Measurements from ENCODE around the gene SLC23A1. TPM values are rescaled to one million over a fixed set of nuclear protein-coding genes. Genes with fewer than 3 reads are reported as not detected.

Gene SLC23A1
- total RNA-seq, 1 donor from 2014 or later = not detected

DNA sequence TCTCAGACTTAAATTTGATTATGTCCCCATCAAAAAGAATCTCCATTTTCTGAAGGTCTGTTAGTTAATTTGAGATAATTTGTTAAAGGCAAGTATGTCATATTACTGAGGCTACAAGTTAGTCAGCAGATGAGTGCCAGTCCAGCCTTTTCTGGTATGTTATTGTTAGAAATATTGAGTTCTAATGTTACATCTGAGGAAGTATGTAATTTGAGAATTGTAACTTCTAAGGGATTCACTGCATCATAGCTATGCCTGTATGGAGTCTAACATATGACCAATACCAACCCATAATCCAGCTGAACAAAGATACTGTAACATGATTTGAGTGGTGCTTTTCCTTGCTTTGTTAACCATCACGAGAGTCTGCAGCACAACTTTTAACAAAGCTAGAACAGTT, 13.9 kb downstream of the SLC23A1 start:
- no peak for DNase-seq (ENCODE audit: low read depth, low spot score)
- no peaks in the 10 kb centered on the region for H3K27me3 Mint-ChIP-seq (ENCODE audit: low read depth)
- TF ChIP-seq, protein P1, sequence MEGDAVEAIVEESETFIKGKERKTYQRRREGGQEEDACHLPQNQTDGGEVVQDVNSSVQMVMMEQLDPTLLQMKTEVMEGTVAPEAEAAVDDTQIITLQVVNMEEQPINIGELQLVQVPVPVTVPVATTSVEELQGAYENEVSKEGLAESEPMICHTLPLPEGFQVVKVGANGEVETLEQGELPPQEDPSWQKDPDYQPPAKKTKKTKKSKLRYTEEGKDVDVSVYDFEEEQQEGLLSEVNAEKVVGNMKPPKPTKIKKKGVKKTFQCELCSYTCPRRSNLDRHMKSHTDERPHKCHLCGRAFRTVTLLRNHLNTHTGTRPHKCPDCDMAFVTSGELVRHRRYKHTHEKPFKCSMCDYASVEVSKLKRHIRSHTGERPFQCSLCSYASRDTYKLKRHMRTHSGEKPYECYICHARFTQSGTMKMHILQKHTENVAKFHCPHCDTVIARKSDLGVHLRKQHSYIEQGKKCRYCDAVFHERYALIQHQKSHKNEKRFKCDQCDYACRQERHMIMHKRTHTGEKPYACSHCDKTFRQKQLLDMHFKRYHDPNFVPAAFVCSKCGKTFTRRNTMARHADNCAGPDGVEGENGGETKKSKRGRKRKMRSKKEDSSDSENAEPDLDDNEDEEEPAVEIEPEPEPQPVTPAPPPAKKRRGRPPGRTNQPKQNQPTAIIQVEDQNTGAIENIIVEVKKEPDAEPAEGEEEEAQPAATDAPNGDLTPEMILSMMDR (conservative IDR thresholded peaks at IDR 0.05) = no peak
- H3K4me1 Mint-ChIP-seq = no peaks in the 10 kb centered on the region
- H3K36me3 Mint-ChIP-seq (ENCODE audit: low read depth) = peaks cover 9% of the 10 kb centered on the region
- H3K9me3 Mint-ChIP-seq = no peaks in the 10 kb centered on the region
- no peak overlapping the region for H3K27ac Mint-ChIP-seq (ENCODE audit: unreplicated experiment)
- H3K4me3 Mint-ChIP-seq = no peak overlapping the region

DNA sequence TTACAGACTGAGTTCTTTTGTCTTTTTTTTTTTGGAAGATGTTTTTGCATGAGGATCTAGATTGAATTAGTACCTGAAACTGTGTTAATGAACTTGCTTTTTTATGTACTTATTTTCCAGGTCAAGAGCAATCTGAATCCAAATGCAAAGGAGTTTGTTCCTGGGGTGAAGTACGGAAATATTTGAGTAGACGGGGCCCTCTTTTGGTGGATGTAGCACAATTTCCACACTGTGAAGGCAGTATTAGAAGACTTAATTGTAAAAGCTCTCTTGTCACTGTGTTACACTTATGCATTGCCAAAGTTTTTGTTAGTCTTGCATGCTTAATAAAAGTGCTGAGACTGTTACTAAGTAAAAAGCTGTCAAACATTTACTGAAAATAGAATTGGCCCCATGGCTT, 14.5 kb downstream of the SLC23A1 start:
- no peak overlapping the region for H3K4me3 Mint-ChIP-seq
- no peaks in the 10 kb centered on the region for H3K27me3 Mint-ChIP-seq (ENCODE audit: low read depth)
- no peaks in the 10 kb centered on the region for H3K9me3 Mint-ChIP-seq
- DNase-seq (ENCODE audit: low read depth, low spot score) = no peak
- H3K4me1 Mint-ChIP-seq = no peaks in the 10 kb centered on the region
- peaks cover 5% of the 10 kb centered on the region for H3K36me3 Mint-ChIP-seq (ENCODE audit: low read depth)
- TF ChIP-seq, protein P1 (conservative IDR thresholded peaks at IDR 0.05) = no peak
- H3K27ac Mint-ChIP-seq (ENCODE audit: unreplicated experiment) = no peak overlapping the region

DNA sequence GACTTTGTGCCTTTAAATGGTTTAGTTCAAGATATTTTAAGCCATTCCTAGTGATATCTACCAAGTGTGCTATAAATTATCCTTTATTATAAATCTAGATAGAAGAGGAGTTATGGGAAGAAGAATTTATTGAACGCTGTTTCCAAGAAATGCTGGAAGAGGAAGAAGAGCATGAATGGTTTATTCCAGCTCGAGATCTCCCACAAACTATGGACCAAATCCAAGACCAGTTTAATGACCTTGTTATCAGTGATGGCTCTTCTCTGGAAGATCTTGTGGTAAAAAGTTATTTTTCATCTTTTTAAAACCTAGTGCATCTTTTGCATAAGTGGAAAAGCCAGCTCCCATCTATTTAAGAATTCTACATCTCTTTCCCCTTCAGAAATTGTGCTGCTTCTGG, 18.6 kb downstream of the SLC23A1 start:
- no peak for DNase-seq (ENCODE audit: low read depth, low spot score)
- peaks cover 2% of the 10 kb centered on the region for H3K36me3 Mint-ChIP-seq (ENCODE audit: low read depth)
- H3K27ac Mint-ChIP-seq (ENCODE audit: unreplicated experiment) = no peak overlapping the region

DNA sequence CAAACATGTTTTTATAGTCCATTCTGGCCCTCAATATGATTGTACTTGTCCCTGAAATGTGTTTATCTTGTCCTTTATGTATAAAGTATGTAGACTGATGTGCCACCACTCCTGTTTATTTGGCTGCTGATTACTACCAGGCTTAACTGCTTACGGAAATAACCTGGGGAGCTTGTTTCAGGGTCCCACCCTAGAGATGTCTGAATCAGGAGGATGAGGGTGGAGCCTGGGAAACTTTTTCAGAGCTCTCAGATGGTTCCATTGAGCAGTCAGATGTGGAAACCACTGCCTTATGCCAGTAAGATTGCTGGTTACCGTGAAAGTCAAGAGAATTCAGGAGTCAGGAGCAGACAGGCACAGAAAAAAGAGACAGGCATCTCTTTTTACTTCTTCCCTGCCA, 19.2 kb downstream of the SLC23A1 start:
- H3K36me3 Mint-ChIP-seq (ENCODE audit: low read depth) = peaks cover 2% of the 10 kb centered on the region
- no peak overlapping the region for H3K4me3 Mint-ChIP-seq
- no peaks in the 10 kb centered on the region for H3K27me3 Mint-ChIP-seq (ENCODE audit: low read depth)
- no peak overlapping the region for H3K27ac Mint-ChIP-seq (ENCODE audit: unreplicated experiment)
- TF ChIP-seq, protein P1 (conservative IDR thresholded peaks at IDR 0.05) = no peak
- DNase-seq (ENCODE audit: low read depth, low spot score) = no peak
- no peaks in the 10 kb centered on the region for H3K9me3 Mint-ChIP-seq
- no peaks in the 10 kb centered on the region for H3K4me1 Mint-ChIP-seq

More for the DNA sequence above, 18.6 kb downstream of the SLC23A1 start:
- H3K4me1 Mint-ChIP-seq = no peaks in the 10 kb centered on the region
- H3K9me3 Mint-ChIP-seq = no peaks in the 10 kb centered on the region
- TF ChIP-seq, protein P1 (conservative IDR thresholded peaks at IDR 0.05) = no peak
- H3K4me3 Mint-ChIP-seq = no peak overlapping the region
- no peaks in the 10 kb centered on the region for H3K27me3 Mint-ChIP-seq (ENCODE audit: low read depth)

DNA sequence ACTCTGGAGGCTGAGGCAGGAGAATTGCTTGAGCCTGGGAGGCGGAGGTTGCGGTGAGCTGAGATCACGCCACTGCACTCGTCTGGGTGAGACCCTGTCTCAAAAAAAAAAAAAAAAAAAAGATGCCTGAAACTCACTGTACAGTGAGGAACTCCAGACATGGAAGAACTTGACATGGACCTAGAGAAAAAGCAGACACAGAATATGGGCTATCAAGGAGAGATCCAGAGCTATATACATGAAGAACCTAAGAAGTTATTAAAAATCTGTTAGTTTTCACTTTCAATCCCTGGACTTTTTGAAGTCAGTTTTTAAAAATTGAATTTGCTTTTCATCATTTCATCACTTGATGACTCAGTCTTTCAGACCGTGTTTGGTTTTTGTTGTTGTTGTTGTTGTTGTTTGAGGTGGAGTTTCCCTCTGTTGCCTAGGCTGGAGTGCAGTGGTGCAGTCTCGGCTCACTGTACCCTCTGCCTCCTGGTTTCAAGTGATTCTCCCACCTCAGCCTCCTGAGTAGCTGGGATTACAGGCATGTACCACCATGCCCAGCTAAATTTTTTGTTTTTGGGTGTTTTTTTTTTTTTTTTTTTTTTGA, 21.2 kb downstream of the SLC23A1 start:
- H3K4me1 Mint-ChIP-seq = no peaks in the 10 kb centered on the region
- no peaks in the 10 kb centered on the region for H3K9me3 Mint-ChIP-seq
- DNase-seq (ENCODE audit: low read depth, low spot score) = no peak
- H3K36me3 Mint-ChIP-seq (ENCODE audit: low read depth) = no peaks in the 10 kb centered on the region
- TF ChIP-seq, protein P1 (conservative IDR thresholded peaks at IDR 0.05) = no peak
- H3K4me3 Mint-ChIP-seq = no peak overlapping the region
- H3K27me3 Mint-ChIP-seq (ENCODE audit: low read depth) = no peaks in the 10 kb centered on the region
- H3K27ac Mint-ChIP-seq (ENCODE audit: unreplicated experiment) = no peak overlapping the region

All from neural crest cell (in vitro differentiated cells).